Measurements from ENCODE around the gene RAB30. TPM values are rescaled to one million over a fixed set of nuclear protein-coding genes. Genes with fewer than 3 reads are reported as not detected.
"Not testable (repeated sequence)": the region's sequence is repeated elsewhere in the genome, so short reads cannot be mapped to it uniquely, and the experiment has no call there.

The RAB30 gene
- total RNA-seq, 1 donor, result 25.9 TPM

GRCh38 chr11:83014951-83015350, 56.7 kb downstream of the RAB30 start:
- no peak overlapping the region for H3K4me3 ChIP-seq (ENCODE audit: low read depth, low read length)
- DNase-seq (ENCODE audit: low read depth), result no peak
- TF ChIP-seq CTCF (IDR thresholded peaks at IDR 0.05; ENCODE audit: insufficient read depth, low read length), result no peak

DNA sequence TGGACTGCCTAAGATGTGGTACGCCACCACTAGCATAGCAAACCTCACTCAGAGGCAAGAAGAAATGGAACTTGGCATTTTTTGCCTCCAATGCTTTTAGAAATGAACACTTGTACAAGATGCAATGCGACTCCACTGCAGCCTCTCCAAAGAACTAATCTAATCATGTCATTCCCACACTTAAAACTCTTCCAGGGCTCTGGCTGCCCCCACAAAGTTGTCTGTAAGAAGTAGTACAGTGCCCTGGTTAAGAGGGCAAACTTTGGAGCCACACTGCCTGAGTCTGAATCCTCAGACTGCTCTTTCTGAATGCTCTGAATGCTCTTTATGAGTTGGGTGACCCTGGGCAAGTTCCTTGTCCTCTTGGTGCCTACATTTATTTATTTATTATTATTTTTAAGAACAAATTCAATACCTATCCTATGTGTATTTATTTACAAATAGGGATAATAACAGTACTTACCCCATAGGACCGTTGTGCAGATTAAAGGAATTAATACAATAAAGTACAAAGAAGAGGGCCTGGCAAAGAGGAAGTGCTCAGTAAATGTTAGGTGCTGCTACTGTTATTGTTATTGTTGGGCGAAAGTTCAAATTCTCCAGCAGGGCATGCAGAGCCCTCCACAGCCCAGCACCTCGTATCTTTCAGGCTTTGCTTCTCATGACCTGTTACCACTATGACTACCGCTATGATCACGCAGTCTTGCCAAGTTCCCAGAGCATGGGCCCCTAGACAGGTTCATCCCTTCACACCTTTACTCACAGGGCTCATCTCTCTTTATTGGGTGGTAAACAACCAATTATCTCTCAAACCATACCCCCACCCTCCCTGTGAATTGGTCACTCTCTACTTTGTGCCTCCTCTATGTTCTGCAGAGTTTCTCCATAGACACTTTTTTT, 59.3 kb downstream of the RAB30 start:
- H3K4me3 ChIP-seq (ENCODE audit: low read depth, low read length), result no peak overlapping the region
- no peak for DNase-seq (ENCODE audit: low read depth)
- no peak for TF ChIP-seq CTCF (IDR thresholded peaks at IDR 0.05; ENCODE audit: insufficient read depth, low read length)

DNA sequence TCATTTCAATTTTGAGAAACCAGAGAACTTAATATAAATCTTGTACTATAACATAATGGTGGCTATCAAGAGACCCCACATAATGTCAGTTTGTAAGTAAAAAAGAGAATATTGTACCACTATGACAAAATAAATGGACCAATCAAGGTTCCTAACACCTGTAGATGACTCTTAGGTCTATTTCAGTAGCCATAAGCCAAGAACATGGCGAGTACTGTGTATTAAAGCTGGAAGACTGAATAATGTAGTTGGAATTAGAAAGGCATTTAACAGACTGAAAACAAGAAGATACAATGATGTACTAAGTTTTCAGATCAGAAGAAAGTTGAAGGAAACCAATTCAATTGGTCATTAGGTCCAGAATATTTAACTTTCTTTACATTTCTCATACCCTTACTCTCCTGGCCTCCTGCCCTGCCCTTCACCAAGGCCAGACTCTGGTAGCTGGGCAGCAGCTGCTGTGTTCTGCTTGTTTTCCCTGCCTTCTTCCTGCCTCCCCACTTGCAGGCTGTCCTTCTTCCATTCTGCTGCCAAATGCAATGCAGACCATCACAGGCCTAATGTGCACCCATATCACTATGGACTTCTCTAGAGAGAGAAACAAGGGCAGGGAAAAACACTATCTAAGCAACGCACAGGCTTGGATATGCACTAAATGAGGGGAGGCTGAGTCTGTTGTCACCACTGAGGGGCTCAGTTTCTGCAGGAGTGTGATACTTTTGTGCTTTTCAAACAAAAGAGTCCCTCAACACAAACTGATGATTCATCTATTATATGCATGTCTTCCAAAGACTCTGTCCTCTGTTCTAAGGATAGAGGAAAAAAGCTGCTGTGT, 60.1 kb downstream of the RAB30 start:
- no peak overlapping the region for H3K4me3 ChIP-seq (ENCODE audit: low read depth, low read length)
- no peak for TF ChIP-seq CTCF (IDR thresholded peaks at IDR 0.05; ENCODE audit: insufficient read depth, low read length)
- no peak for DNase-seq (ENCODE audit: low read depth)

- TF ChIP-seq CTCF (IDR thresholded peaks at IDR 0.05; ENCODE audit: insufficient read depth, low read length), result no peak
- no peak for DNase-seq (ENCODE audit: low read depth)
- no peak overlapping the region for H3K4me3 ChIP-seq (ENCODE audit: low read depth, low read length)
These were observed 61.7 kb downstream of the RAB30 start for GRCh38 chr11:83009999-83010398.

- not testable (repeated sequence) for DNase-seq (ENCODE audit: low read depth); H3K4me3 ChIP-seq (ENCODE audit: low read depth, low read length)
These were observed 62.6 kb downstream of the RAB30 start for GRCh38 chr11:83009136-83009535.

GRCh38 chr11:83008581-83008923, 63.1 kb downstream of the RAB30 start:
- H3K4me3 ChIP-seq (ENCODE audit: low read depth, low read length), result no peak overlapping the region
- peak; percentile 47 for DNase-seq (ENCODE audit: low read depth)
- no peak for TF ChIP-seq CTCF (IDR thresholded peaks at IDR 0.05; ENCODE audit: insufficient read depth, low read length)

DNA sequence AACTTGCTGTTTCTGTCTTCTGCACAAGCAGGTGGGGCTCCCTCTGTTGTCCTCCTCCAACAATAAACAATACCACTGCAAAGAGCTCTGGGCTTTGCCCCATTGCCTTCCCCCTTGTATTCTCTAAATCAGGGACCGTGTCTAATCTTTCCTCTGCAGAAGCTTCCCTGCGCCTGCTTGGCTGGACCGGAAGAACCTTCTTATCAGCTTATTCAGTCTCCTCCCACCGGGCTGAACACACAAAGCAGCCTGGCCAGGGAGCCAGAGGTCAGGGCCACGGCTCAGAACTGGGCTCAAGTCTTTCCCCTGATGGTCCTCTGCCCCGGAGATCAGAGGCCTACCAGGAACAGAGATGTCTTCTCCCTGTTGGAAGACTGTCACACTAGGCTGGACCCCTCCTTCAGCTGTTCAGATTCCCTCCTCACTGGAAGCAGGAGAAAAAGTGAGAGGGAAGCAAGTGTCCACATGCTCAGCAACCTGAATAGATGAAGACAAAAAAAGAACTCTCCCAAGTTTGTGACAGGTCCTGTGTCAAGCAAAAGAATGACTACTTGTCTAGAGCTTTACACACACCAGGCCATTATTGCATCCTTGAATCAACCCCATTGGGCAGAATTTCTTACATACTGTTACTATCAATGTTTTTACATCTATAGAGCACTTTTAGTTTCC, 63.7 kb downstream of the RAB30 start:
- DNase-seq (ENCODE audit: low read depth), result peak; percentile 37
- no peak overlapping the region for H3K4me3 ChIP-seq (ENCODE audit: low read depth, low read length)
- no peak for TF ChIP-seq CTCF (IDR thresholded peaks at IDR 0.05; ENCODE audit: insufficient read depth, low read length)
